NCI-H2196 treated with DMSO at 0.1 percent for 48 hours (cell line): Measurements from ENCODE around the gene LRRC40.
"Not testable (repeated sequence)": the region's sequence is repeated elsewhere in the genome, so short reads cannot be mapped to it uniquely, and the experiment has no call there.

Experiments
- DNase-seq: peaks from one replicate; lab custom pipeline; 2025; ENCODE audit not compliant: unreplicated experiment; lab: John Stamatoyannopoulos, UW

Gene LRRC40

DNA sequence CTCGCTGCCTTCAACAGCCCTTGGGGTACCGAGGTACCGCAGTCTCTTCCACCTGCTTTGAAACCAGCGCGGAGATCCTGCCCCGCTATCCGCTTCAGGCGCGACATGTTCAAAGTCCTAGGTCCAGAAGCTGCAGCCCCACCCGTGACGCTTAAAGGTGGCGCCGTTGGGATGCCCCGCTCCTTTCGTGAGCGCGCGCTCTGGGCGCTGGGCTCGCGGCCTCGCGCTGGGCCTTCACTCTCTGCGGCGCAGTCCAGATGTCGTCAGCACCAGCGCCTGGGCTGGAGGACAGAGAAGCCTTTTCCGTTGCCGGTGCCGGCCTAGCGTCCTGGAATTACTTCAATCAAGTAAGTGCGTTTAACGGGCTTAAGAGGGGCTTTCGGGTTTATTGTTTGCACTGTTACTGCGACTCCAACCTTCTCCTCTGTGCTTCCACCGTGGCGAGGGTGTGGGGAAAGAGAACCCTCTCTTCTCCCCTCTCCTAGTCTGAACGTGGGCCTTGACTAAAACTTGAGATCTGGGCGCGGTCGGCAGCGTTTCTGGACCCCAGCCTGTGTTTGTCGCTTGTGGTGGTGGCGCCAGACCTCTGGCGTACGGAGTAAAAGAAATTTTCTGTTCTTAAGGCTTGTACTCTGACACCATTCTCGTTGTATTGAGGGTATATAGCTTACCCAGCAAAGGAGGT, at the start of gene LRRC40:
LRRC40 (minus strand) TSS at position 146 of the 685 bp plus-strand sequence; CDS start at position 107, 39 bp downstream.
- DNase-seq, result peak; percentile 88

DNA sequence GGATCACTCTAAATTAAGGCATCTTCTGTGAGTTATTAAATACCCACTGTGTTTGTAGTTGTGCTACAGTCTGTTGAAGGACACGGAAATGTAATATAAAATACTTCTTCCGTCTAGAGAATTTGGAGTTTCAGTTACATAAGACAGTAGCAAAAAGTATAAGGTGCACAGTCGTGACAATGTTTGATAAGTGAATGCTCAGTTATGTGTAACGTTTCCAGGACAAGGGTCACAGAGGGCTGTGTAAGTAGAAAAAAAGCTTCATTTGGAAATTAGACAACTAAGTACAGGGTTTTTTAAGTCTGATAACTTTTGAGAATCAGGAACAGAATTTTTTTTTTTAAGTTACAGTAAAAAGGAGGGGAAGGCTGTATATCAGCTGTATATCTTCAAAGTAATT, 43.4 kb upstream of the LRRC40 start:
- DNase-seq, result no peak

DNA sequence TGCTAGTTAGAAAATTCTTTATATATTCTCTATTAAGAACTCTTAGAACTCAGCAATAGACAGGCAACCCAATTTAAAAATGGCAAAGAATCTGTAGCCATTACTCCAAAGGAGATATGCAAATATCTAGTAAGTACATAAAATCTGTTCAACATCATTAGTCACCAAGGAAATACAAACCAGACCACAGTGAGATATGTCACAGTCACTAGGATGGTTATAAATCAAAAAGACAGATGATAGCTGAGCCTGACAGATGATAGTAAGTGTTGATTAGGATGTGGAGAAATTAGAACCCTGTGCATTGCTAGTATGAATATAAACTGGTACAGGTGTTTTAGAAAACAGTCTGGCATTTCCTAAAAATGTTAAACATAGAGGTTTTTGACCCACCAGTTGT, 42.4 kb upstream of the LRRC40 start:
- no peak for DNase-seq

DNA sequence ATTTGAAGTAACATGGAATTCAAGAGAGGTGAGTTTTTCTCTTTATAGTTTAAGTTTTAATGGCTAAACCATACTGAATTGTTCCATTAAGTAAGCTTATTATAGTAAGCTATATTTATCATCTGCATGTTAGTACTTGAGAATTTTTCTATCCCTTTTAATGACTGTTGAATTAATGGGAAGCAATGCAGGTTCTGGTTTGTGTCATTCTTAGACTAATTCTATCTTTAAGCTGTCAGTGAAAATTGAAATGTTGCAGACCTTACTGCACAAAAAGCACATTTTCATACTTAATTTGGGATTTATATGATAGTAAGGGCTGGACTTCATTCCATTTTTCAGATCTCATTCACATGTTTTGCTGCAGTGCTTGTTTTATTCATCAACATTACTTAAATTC, 41.7 kb upstream of the LRRC40 start:
- no peak for DNase-seq

DNA sequence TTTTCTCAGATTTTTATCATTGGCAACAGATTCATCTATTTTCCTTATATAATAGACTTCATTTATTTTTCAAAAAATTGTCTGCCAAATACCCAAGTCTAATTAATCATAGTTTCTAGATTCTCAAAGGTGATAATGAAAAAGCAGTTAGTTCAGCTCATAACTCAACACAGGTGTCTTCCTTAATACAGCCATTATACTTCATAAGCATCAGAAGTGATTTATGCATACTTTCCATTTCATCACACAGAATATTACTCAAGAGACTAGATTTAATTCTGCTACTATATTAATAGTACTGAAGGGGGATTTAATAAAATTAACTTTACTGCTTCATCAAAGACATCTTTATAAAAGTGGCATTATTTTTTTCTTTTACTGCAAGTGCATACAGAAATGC, 34.6 kb upstream of the LRRC40 start:
- DNase-seq, result no peak

DNA sequence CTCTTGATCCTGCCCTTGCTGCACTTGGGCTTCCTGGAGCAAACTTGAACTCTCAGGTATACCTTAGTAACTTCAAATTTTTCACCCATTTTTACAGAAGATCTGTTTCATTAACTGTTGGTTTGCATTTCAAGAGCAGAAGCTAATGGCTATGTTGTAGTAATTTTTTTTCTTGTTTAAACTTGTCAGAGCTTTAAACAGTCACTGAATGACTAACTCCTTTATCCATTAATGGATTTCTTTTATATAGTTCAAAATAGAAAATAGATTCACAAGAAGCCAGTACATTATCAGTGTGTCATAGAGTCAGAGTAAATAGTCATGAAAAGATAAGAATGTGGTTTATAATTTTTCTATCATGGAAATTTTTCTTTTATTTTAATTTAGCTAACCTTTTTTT, 29.4 kb upstream of the LRRC40 start:
- no peak for DNase-seq

DNA sequence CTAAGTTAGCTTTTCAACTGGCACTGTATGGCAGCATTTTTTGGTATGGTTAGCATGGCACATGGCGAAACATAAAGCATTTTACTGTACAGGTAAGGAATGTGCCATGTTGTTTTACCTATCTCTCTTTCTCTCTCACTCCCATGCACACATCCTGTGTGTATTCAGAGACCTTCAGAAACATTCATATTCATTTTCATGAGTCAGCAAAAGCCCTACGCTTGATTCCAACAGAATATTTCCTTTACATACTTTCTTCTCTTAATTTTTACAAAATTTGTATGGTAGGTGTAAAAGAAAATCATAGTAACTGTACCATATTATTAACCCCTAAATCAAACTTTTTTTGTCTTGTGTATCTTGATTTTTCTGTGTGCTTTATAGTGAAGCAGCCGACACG, 26.1 kb upstream of the LRRC40 start:
- DNase-seq, result no peak

DNA sequence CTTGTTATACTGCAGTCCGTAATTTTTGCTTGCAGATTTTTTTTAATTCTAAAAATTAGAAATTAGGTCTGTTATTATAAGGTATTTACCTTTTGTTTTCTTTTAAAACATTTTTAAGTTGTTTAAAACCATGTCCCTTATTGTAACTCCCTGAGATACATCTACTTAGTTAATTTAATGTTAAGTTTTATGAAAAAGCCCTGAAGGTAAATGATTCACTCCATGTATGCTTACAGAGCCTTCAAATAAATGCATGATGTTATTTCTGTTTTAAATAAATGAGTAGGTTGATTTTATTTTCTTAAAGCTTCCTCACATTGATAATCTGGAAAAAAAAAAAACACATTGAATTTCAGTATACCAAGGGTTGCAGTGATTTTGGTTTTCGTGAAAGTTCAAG, 23.3 kb upstream of the LRRC40 start:
- no peak for DNase-seq

DNA sequence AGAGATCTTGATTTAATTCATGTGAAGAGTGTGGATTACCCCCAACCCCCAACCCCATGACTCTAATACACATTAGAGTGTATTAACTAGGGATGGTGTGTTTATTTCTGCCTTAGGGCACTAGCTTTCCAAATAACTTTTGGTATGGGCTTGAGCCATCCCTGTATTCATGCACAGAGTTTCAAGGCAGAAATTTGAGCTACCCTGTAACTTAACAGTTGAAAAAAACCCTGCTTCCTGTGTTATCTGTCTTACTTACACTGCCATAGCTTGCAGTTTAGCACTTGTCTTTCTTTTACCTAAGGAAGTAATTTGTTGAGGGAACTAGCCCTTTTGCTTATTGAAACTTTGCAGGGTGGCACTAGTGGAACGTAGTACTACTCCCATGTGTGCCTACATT, 22.1 kb upstream of the LRRC40 start:
- DNase-seq, result no peak

DNA sequence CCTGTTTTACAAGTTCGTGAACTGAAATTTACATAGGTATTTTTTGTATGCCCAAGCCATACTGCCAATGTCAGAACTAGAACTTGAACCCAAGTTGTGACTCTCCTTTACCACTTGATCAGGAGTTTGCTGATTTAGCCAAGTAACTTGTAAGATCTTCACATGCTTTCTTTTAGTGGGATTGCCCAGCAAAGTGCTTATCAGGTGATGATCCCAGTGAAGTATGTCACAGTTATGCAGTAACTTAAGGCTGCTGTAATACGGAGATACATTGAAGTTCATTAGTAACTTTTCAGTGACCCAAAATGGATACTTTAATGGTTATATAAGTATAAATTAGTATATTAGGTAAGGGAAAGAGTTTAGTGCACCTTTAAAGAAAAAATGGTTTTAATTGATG, 19.6 kb upstream of the LRRC40 start:
- no peak for DNase-seq

DNA sequence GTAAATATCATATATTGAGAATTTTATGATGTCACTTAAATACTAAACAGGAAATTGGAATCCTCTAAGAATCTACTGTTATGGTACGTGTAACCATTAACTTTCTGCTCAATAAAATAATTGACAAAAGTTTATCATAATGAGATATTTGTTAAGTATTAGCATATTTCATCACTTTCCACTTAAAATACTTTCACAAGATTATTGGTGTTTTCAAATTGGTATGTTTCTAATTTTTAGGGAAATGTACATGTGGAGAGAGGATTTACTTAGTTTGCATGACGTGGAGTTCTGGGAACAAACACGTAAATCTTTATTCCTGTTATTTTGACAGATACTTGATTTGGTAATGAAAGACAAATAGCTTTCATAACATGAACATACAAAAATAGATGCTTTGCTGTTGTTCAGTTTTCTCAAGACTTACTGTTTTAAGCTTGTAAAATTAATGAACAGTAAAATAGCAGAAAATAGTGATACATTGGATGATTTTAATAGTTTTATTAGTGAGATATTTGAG, 17.4 kb upstream of the LRRC40 start:
- DNase-seq, result no peak

DNA sequence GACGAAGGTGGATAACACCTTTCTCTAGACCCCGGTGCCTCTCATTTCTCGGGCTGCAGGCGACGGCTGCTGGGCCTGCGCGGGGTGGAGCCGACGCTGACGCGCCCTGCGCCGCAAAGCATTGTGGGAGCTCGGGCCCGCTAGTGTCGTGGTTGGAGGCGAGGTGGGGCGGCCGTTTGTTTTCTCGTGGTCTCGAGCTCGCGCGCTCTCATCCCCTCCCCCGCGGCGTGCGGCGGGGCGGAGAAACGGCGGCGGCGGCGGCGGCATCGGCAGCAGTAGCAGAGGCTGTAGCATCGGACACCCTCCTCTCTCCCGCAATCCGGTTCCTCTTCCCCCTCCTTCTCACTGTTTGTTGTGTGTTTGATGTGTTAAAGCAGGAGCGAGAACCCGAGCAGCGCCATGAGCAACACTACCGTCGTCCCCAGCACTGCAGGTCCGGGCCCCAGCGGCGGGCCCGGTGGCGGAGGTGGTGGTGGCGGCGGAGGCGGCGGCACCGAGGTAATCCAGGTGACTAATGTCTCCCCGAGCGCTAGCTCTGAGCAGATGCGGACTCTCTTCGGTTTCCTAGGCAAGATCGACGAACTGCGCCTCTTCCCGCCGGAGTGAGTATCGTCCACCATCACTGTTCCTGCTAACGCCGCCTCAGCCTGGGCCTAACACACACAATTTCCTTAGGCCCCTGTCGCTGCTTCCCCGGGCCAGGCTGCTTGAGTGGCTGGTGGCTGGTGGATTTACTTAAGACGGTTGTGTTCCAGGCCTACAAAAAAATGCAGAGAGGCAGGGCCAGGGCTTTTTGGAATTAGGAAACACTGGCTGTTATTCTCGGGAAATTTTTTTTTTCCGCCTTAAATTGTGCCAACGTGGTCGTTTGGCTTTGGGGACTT, 16.1 kb upstream of the LRRC40 start, which contains the start of gene SRSF11:
SRSF11 (plus strand) TSS at position 143 of the 884 bp plus-strand sequence; CDS start at position 400, 257 bp downstream.
- DNase-seq, result peak; percentile 88

DNA sequence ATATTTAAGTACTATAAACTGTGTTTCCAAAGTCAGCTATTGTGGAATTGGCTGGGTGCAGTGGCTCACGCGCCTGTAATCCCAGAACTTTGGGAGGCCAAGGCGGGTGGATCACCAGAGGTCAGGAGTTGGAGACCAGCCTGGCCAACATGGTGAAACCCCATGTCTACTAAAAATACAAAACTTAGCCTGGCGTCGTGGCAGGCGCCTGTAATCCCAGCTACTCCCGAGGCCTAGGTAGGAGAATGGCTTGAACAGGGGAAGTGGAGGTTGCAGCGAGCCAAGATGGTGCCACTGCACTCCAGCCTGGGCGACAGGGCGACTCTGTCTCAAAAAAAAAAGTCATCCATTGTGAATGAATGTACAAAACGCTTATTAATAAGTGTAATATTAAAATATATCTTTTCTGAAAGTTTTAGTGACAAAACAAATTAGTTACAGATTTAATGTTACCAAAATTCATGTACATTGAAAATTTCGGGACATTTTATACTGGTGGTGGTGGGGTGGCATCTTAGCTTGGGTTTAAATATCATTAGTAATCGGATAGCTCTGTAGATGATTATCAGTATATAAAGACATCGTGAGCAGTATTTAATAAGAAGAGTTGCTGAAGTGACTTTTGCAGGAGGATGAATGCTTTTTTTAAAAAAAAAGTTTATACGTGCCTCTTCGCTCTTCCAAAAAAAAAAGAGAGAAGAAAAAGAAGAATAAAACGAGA, 15.3 kb upstream of the LRRC40 start:
- DNase-seq, result no peak

DNA sequence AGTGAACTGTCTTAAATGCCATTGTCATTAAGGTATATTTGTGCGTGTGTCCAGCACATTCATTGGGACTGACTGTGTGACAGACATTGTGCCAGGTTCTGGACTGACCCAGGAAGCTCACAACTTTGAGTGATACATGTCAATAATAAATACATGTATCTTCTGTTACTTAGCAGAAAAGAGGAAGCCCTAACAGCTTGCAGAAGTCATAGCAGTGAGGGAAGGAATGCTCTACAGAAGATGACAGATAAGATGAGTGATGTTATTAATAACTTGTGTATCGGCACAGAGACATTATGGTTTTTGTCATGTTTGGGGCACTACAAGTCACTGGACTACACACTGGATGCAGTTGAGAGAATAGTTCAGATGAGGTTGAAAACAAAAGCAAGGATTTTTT, 14.6 kb upstream of the LRRC40 start:
- DNase-seq, result no peak

DNA sequence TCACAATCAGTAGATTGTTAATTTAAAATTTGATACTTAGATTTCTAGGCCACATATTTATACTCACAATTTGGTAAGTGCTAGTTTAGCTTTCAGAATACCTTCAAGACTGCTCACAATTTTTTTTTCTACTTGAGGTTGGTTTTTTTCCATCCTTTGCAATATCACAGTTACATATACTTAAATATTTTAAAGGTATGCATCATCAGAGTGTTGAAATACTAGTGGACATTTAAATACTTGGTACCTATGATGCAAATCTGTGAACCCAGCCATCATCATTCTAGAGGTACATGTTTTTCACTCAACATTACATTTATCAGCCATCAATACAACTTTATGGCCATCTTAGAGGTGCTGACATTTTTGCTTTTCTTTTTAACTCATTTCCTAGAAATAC, 6.2 kb upstream of the LRRC40 start:
- DNase-seq, result no peak

DNA sequence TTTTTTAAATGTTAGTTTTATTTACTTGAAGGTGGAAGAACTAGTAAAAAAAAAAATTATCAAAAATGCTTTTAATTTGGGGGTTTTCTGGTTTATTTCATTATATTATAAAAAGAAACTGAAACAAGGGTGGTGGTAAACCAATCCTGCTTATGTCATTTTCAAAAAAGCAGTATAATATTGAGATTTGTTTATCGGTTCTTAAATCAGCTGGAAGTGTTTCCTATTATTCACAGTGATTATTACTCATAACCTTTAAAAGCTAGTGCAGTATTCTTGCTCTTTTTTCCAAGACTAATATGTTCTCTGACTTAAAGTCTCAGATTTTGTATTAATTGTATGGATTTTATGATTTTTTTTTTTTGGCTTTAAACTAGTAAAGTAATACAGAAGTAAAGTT, 5.4 kb upstream of the LRRC40 start:
- no peak for DNase-seq

DNA sequence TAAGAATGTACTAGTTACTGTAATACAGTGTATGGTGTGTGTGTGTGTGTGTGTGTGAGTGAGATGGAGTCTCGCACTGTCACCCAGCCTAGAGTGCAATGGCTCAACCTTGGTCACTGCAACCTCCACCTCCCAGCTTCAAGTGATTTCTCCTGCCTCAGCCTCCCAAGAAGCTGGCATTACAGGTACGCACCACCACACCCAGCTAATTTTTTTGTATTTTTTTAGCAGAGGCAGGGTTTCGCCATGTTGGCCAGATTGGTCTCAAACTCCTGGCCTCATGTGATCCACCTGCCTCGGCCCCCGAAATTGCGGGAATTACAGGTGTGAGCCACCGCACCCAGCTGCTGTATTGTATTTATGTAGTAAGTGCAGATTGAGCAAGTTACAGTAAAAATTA, 2.9 kb upstream of the LRRC40 start:
- no peak for DNase-seq

DNA sequence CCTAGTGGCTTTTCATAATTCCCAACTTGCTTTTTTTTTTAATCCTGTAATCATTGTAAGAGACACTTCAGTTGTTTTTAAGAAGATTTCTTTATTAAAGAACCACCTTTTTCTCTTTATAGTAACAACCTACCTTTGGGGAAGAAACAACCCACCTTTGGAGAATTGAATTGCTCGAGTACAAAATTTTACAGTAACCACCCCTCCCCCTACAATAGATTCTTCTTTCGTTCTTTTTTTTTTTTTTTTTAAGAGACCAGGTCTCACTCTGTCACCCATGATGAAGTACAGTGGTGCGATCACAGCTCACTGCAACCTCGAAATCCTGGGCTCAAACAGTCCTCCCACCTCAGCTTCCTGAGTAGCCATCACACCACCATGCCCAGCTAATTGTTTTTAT, 2.1 kb upstream of the LRRC40 start:
- no peak for DNase-seq

DNA sequence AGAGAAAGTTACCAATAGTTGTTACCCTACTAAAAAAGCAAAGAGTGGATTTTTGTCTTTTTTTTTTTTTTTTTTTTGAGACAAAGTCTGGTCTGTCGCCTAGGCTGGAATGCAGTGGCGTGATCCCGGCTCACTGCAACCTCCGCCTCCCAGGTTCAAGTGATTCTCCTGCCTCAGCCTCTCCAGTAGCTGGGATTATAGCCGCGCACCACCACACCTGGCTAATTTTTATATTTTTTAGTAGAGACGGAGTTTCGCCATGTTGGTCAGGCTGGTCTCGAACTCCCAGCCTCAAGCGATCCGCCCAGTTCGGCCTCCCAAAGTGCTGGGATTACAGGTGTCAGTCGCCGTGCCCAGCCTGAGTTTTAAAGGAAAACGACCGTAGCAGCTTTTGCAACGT, 1.5 kb upstream of the LRRC40 start:
- DNase-seq, result not testable (repeated sequence)

DNA sequence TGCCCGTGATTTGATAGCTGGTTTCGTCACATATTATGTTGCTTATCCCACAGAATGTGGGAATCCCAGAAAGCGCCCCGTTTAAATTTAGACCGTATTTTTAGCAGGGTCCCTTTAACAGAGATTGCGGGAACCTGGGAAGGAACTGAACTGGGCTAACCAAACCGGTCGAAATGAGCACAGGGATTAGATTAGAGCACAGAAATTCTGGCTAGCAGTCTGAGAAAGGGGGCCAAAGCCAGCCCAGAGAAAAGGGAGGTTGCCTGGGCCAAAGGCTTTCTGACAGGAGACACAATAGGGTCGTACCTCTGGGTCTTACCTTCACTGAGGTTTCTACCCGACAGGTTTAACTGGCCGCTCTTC, 327 bp downstream of the LRRC40 start:
- DNase-seq, result no peak

DNA sequence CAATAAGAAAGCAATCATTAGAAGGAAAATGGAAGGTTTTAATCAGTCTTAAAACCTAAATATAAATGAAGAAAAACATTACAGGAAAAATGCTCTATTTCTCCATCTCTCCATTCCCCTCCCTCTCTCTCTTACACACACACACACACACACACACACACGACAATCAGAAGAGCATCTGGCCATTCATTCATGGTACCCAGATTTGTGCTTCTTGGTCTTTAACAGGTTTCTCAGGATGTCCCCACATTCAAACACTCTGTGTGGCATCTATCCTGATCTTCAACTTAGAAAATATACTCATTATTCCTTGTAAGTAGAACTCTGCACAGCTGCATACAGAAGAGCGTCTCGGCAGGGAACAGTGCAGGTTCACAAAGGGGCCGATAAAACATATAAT, 779 bp downstream of the LRRC40 start:
- DNase-seq, result no peak

DNA sequence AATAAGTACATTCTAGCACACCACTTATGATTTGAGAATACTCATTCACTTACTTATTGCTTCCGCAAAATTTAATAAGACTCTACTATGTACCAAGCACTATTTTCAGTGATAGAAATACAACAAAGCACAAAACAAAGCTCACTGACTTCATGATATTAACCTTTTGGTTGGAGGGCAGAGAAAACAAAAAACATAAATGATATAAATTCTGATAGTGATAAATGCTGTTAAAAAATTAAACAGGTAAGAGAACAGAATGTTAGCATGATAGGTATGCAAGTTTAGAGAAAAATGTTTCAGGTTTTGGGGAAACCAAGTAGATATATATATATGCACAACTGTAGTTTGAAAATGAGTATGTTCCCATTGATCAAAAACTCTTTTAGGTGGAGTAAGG, 1.2 kb downstream of the LRRC40 start:
- DNase-seq, result no peak
